ENCODE data around the gene PRKCA.
"Not testable (repeated sequence)": the region's sequence is repeated elsewhere in the genome, so short reads cannot be mapped to it uniquely, and the experiment has no call there.

PRKCA gene

DNA sequence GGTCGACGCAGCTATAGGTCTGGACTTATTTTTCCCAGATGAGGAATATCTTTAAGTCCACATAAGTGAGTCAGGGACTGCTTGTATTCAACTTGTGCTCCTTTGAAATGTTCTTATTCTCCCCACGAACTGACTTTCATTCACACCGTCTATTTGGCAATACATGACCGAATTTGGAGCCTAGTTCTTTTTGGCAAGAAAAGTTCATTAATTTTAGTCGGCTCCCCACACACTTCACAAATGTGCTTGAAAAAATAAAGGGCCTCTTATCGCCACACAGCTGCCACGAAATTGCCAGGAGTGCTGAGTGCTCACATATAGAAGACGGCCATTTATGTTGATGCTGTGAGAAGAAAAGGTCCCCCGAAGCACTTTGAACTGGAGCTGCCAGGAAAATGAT is 152.6 kb downstream of the PRKCA start:
- TF ChIP-seq, protein P1, sequence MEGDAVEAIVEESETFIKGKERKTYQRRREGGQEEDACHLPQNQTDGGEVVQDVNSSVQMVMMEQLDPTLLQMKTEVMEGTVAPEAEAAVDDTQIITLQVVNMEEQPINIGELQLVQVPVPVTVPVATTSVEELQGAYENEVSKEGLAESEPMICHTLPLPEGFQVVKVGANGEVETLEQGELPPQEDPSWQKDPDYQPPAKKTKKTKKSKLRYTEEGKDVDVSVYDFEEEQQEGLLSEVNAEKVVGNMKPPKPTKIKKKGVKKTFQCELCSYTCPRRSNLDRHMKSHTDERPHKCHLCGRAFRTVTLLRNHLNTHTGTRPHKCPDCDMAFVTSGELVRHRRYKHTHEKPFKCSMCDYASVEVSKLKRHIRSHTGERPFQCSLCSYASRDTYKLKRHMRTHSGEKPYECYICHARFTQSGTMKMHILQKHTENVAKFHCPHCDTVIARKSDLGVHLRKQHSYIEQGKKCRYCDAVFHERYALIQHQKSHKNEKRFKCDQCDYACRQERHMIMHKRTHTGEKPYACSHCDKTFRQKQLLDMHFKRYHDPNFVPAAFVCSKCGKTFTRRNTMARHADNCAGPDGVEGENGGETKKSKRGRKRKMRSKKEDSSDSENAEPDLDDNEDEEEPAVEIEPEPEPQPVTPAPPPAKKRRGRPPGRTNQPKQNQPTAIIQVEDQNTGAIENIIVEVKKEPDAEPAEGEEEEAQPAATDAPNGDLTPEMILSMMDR (IDR thresholded peaks at IDR 0.05; ENCODE audit: extremely low read depth, missing control alignments) = no peak
- DNase-seq (ENCODE audit: low spot score) = no peak

DNA sequence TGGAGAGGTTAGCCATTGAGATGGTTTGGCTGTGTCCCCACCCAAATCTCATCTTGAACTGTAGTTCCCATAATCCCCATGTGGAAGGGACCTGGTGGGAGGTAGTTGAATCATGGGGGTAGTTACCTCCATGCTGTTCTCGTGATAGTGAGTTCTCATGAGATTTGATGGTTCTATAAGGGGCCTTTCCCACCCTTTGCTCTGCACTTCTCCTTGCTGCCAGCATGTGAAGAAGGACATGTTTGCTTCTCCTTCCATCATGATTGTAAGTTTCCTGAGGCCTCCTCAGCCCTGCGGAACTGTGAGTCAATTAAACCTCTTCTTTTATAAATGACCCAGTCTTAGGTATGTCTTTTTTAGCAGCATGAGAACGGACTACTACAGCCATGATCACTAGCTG is 155.1 kb downstream of the PRKCA start:
- not testable (repeated sequence) for DNase-seq (ENCODE audit: low spot score)

DNA sequence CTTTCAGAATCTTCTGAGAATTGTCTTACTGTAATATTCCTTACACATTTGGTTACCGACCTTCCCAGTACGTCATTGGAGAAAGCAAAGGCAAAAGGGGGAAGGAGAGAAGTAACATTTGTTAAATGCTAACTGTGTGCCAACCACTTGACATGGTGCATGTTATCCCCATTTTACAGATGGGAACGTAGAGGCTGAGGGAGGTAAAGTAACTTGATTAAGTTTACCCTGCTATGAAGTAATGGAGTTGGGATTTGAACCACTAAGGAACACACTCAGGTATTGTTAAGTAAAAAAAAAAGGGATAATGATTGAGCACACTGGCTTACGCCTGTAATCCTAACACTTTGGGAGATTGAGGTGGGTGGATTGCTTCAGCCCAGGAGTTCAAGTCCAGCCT is 156.4 kb downstream of the PRKCA start:
- TF ChIP-seq, protein P1 (IDR thresholded peaks at IDR 0.05; ENCODE audit: extremely low read depth, missing control alignments) = no peak
- no peak for DNase-seq (ENCODE audit: low spot score)

DNA sequence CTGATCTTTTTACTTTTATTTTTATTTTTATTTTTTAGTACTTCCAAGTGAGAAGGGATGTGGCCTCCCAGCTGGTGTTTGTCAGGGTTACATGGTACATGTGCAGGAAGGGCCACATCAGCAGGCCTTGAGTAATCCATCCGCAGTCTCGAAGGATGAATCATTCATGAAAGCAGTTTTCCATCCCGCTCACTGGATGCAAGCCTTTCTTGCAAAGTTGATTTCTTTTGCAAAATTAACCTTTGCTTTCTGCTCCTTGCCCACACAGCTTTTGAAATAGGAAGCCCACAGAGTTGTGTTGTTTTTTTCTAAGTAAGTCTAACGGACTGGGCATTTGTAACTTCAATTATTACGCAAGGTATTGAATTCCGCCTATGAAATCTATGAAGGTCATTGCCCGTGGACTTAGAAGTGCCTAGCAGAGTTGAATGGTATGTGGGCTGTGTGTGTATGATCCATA is 157.4 kb downstream of the PRKCA start:
- TF ChIP-seq, protein P1 (IDR thresholded peaks at IDR 0.05; ENCODE audit: extremely low read depth, missing control alignments) = no peak
- no peak for DNase-seq (ENCODE audit: low spot score)

DNA sequence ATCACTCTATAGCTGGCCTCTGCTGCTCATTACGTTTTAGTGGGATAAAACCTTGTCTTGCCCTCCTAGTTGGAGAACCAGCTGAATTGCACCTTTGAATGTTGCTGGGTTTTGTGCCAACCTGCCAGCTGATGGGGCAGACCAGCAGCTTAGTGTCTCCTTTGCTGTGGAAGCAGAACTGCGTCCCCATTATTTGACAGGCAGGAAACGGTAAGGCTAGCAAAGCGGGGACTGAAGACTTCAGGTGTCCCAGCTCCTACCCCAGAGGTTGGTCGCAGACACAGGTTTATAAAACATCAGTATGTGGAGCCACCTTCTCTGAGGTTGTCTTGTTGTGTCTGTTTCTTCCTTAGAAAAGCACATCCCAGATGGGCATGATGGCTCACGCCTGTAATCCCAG is 158.1 kb downstream of the PRKCA start:
- TF ChIP-seq, protein P1 (IDR thresholded peaks at IDR 0.05; ENCODE audit: extremely low read depth, missing control alignments) = no peak
- DNase-seq (ENCODE audit: low spot score) = no peak

DNA sequence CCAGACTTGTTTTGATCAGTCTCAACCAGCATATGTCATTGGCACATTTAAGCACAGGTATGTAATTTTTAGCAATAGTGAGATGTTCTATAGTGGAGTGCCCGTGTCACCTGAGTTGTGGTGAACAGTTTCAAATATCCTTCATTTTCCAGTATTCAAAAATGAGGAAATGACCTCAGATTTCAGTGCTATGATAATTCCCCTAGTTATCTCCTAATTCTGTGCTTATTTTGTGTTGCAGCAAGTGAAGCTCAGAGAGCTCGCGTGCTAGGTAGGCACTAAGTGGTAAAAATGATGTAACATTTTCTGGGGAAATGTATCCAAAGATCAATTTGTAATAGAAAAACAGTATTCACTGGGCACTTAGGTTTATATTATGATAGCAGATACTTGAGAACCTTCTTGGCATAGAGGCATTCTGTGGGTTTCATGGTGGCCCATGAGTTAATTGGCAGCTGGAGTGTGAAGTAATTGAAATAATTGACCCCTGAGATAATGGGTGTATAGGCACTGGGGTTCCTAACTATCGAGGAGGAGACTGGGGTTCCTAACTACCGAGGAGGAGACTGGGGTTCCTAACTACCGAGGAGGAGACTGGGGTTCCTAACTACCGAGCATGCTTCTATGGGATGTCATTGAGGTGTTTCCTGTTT is 159.1 kb downstream of the PRKCA start:
- no peak for DNase-seq (ENCODE audit: low spot score)
- TF ChIP-seq, protein P1 (IDR thresholded peaks at IDR 0.05; ENCODE audit: extremely low read depth, missing control alignments) = no peak

DNA sequence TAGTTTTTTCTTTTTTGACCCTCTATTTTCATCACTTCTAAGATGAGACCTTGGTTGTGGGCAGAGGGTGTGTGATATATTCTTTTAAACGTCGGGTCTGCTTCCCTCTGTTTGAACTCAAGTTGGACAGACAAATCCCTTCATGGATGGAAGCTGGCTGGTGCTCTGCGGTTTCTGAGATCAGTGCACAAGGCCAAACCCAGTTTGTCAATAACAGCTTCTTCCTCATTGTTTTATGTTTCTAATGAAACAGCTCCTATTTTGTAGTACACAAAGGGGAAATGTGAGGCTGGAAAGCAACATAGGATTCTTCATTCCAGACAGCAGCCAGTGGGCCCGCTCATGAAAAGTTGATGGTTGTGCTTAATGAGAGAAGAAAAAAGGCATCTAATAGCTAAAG is 159.6 kb downstream of the PRKCA start:
- TF ChIP-seq, protein P1 (IDR thresholded peaks at IDR 0.05; ENCODE audit: extremely low read depth, missing control alignments) = no peak

DNA sequence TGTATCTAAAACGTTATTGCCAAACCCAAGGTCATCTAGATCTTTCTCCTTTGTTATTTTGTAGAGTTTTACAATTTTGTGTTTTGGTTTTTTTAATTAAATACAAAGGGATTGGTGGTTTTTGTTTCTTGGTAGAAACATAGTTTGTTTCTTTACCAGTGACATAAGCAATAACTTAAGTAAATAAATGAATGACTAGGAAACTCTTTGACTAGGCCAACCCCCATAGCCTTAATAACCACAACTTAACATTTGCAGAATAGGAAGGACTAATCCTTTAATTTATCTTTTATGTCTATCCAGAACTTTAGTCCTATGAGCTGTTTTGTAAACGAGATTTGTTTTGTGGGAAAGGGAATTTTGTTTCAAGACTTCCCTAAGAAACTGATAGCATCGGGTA is 162.5 kb downstream of the PRKCA start:
- DNase-seq (ENCODE audit: low spot score) = no peak
- TF ChIP-seq, protein P1 (IDR thresholded peaks at IDR 0.05; ENCODE audit: extremely low read depth, missing control alignments) = no peak

More for the DNA sequence above, 159.6 kb downstream of the PRKCA start:
- no peak for DNase-seq (ENCODE audit: low spot score)

Measured in GM20000 (cell line).